SK-N-SH treated with all-trans-retinoic acid at 6 μM for 48 hours (cell line): ENCODE measurements around the gene SEC23IP.

Experiments used
- ATAC-seq: fragments of 200-7000 bp; cut with Tn5 transposase; 3 replicates; pipeline ENCODE4 v1.9.1; 2020; ENCODE audit warnings: mild to moderate bottlenecking, moderate library complexity
- ARNTL ChIP-seq: fragments of 450-650 bp; formaldehyde crosslinking; IDR thresholded peaks from 2 replicates; pipeline ENCODE4 v1.5.0; 2020; ENCODE audit warnings: low read depth, mild to moderate bottlenecking, moderate library complexity, borderline replicate concordance
- CREB5 ChIP-seq: fragments of 250-450 bp; sonication (Bioruptor Pico); IDR thresholded peaks from 2 replicates; pipeline ENCODE4 v1.5.1; 2020; ENCODE audit warnings: low read depth, mild to moderate bottlenecking, moderate library complexity
- CSDC2 ChIP-seq: fragments of 250-450 bp; sonication (Bioruptor Pico); IDR thresholded peaks from 2 replicates; pipeline ENCODE4 v1.5.0; 2020; ENCODE audit warnings: mild to moderate bottlenecking, moderate library complexity
- CSRNP3 ChIP-seq: fragments of 250-450 bp; sonication (Bioruptor Pico); IDR thresholded peaks from 2 replicates; pipeline ENCODE4 v1.5.1; 2021; ENCODE audit warnings: mild to moderate bottlenecking, moderate library complexity
- ESRRG ChIP-seq: fragments of 250-450 bp; sonication (Bioruptor Pico); IDR thresholded peaks from 2 replicates; pipeline ENCODE4 v1.6.1; 2021; ENCODE audit warnings: mild to moderate bottlenecking
- GLIS3 ChIP-seq: fragments of 250-450 bp; sonication (Bioruptor Pico); IDR thresholded peaks from 2 replicates; pipeline ENCODE4 v1.5.0; 2020; ENCODE audit warnings: mild to moderate bottlenecking, moderate library complexity
- ISL1 ChIP-seq: fragments of 250-450 bp; sonication (Bioruptor Pico); IDR thresholded peaks from 2 replicates; pipeline ENCODE4 v2.1.2; 2022; ENCODE audit warnings: mild to moderate bottlenecking, moderate library complexity
- OSR1 ChIP-seq: fragments of 250-450 bp; sonication (Bioruptor Pico); IDR thresholded peaks from 2 replicates; pipeline ENCODE4 v1.8.0; 2022; ENCODE audit warnings: moderate library complexity, mild to moderate bottlenecking, inconsistent platforms
- PATZ1 ChIP-seq: fragments of 250-450 bp; sonication (Bioruptor Pico); IDR thresholded peaks from 2 replicates; pipeline ENCODE4 v1.8.0; 2020; ENCODE audit warnings: mild to moderate bottlenecking, moderate library complexity, borderline replicate concordance
- PPARA ChIP-seq: fragments of 250-450 bp; sonication (Bioruptor Pico); IDR thresholded peaks from 2 replicates; pipeline ENCODE4 v1.5.0; 2020; ENCODE audit warnings: mild to moderate bottlenecking, borderline replicate concordance
- RARB ChIP-seq: fragments of 250-450 bp; sonication (Bioruptor Pico); IDR thresholded peaks from 2 replicates; pipeline ENCODE4 v1.8.0; 2021; ENCODE audit warnings: mild to moderate bottlenecking, moderate library complexity
- TCF4 ChIP-seq: fragments of 250-450 bp; sonication (Bioruptor Pico); IDR thresholded peaks from 2 replicates; pipeline ENCODE4 v1.8.0; 2021; ENCODE audit warnings: mild to moderate bottlenecking, moderate library complexity, borderline replicate concordance
- TOX ChIP-seq: fragments of 250-450 bp; sonication (Bioruptor Pico); IDR thresholded peaks from 2 replicates; pipeline ENCODE4 v1.8.0; 2021; ENCODE audit warnings: mild to moderate bottlenecking, moderate library complexity, borderline replicate concordance
- ZC3H10 ChIP-seq: fragments of 250-450 bp; sonication (Bioruptor Pico); IDR thresholded peaks from 2 replicates; pipeline ENCODE4 v1.5.1; 2021; ENCODE audit warnings: mild to moderate bottlenecking, moderate library complexity
- ZFP3 ChIP-seq: fragments of 250-450 bp; sonication (Bioruptor Pico); IDR thresholded peaks from 2 replicates; pipeline ENCODE4 v1.5.0; 2020; ENCODE audit warnings: mild to moderate bottlenecking, moderate library complexity
- ZFP30 ChIP-seq: fragments of 450-650 bp; formaldehyde crosslinking; IDR thresholded peaks from 2 replicates; pipeline ENCODE4 v1.5.0; 2022; ENCODE audit warnings: mild to moderate bottlenecking, moderate library complexity
- ZNF565 ChIP-seq: fragments of 450-650 bp; formaldehyde crosslinking; conservative IDR thresholded peaks from 2 replicates; pipeline ENCODE4 v1.5.0; 2020; ENCODE audit warnings: low read depth, mild to moderate bottlenecking, moderate library complexity
- ZNF70 ChIP-seq: fragments of 450-650 bp; formaldehyde crosslinking; IDR thresholded peaks from 2 replicates; pipeline ENCODE4 v1.5.0; 2020; ENCODE audit warnings: mild to moderate bottlenecking, moderate library complexity
- ZNF8 ChIP-seq: fragments of 450-650 bp; formaldehyde crosslinking; IDR thresholded peaks from 2 replicates; pipeline ENCODE4 v1.5.0; 2020; ENCODE audit warnings: mild to moderate bottlenecking, moderate library complexity
- TF ChIP-seq, protein P1 (sequence below): fragments of 250-450 bp; sonication (Bioruptor Pico); IDR thresholded peaks from 2 replicates; pipeline ENCODE4 v1.8.0; 2021; ENCODE audit warnings: low read depth, mild to moderate bottlenecking, moderate library complexity, borderline replicate concordance
- TF ChIP-seq, protein P2 (sequence below): fragments of 250-450 bp; sonication (Bioruptor Pico); IDR thresholded peaks from 2 replicates; pipeline ENCODE4 v1.5.0; 2020; ENCODE audit warnings: mild to moderate bottlenecking, moderate library complexity

SEC23IP gene

DNA sequence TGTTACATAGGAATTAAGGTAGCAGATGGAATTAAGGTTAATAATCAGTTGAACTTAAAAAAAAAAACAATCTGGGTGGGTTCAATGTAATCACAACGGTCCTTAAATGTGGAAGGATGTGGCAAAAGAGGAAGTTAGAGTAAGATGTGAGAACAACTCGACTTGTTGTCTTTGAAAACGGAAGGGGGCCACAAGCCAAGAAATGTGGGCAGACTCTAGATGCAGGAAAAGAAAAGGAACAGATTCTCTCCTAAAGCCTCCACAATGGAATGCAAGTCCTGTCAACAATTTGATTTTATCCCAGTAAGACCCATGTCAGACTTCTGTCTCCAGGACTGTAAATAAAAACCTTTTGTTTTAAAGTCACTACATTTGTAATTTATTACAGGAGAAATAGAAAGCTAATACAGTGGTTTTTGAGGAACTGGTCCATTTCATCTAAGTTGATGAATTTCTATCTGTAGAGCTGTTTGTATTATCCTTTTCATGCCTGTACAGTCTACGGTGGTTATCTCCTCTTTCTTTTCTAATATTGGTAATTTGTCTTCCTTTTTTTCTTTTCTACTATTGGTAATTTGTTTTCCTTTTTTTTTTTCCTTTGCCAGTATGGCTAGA is 28.5 kb upstream of the SEC23IP start:
- TF ChIP-seq ZNF70 (no peak), PATZ1 (CRISPR knock-in tag) (no peak), TOX (CRISPR knock-in tag) (no peak), CREB5 (CRISPR knock-in tag) (no peak), ZFP30 (CRISPR knock-in tag) (no peak), ISL1 (no peak), ZC3H10 (no peak), CSRNP3 (no peak), ESRRG (CRISPR knock-in tag) (no peak), ZNF565 (no peak), PPARA (CRISPR knock-in tag) (no peak), CSDC2 (CRISPR knock-in tag) (no peak), RARB (CRISPR knock-in tag) (no peak)
- TF ChIP-seq, protein P1, sequence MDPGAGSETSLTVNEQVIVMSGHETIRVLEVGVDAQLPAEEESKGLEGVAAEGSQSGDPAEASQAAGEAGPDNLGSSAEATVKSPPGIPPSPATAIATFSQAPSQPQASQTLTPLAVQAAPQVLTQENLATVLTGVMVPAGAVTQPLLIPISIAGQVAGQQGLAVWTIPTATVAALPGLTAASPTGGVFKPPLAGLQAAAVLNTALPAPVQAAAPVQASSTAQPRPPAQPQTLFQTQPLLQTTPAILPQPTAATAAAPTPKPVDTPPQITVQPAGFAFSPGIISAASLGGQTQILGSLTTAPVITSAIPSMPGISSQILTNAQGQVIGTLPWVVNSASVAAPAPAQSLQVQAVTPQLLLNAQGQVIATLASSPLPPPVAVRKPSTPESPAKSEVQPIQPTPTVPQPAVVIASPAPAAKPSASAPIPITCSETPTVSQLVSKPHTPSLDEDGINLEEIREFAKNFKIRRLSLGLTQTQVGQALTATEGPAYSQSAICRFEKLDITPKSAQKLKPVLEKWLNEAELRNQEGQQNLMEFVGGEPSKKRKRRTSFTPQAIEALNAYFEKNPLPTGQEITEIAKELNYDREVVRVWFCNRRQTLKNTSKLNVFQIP (CRISPR knock-in tag), result no peak
- no peak for ATAC-seq

DNA sequence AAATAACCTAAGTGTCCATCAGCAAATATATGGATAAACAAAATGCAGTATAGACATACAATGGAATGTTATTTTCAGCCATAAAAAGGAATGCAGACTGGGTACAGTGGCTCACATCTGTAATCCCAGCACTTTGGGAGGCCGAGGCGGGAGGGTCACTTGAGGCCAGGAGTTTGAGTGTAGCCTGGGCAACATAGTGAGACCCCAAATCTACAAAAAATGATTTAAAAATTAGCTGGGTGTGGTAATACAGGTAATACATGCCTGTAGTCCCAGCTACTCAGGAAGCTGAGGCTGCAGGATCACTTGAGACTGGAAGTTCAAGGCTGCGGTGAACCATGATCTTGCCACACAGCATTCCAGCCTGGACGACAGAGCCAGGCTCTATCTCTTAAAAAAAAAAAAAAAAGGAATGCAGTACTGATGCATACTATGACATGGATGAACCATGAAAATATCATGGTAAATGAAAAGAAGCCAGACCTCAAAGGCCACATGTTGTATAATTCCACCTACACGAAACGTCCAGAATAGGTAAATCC is 26.8 kb upstream of the SEC23IP start:
- no peak for ATAC-seq
- TF ChIP-seq, protein P2, sequence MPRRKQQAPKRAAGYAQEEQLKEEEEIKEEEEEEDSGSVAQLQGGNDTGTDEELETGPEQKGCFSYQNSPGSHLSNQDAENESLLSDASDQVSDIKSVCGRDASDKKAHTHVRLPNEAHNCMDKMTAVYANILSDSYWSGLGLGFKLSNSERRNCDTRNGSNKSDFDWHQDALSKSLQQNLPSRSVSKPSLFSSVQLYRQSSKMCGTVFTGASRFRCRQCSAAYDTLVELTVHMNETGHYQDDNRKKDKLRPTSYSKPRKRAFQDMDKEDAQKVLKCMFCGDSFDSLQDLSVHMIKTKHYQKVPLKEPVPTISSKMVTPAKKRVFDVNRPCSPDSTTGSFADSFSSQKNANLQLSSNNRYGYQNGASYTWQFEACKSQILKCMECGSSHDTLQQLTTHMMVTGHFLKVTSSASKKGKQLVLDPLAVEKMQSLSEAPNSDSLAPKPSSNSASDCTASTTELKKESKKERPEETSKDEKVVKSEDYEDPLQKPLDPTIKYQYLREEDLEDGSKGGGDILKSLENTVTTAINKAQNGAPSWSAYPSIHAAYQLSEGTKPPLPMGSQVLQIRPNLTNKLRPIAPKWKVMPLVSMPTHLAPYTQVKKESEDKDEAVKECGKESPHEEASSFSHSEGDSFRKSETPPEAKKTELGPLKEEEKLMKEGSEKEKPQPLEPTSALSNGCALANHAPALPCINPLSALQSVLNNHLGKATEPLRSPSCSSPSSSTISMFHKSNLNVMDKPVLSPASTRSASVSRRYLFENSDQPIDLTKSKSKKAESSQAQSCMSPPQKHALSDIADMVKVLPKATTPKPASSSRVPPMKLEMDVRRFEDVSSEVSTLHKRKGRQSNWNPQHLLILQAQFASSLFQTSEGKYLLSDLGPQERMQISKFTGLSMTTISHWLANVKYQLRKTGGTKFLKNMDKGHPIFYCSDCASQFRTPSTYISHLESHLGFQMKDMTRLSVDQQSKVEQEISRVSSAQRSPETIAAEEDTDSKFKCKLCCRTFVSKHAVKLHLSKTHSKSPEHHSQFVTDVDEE (CRISPR knock-in tag), result no peak
- no peak for TF ChIP-seq CSDC2 (CRISPR knock-in tag)
- no peak for TF ChIP-seq ARNTL (CRISPR knock-in tag)
- no peak for TF ChIP-seq ZNF8 (CRISPR knock-in tag)
- TF ChIP-seq TCF4 (CRISPR knock-in tag), result no peak
- no peak for TF ChIP-seq ESRRG (CRISPR knock-in tag)
- no peak for TF ChIP-seq ZNF70
- no peak for TF ChIP-seq GLIS3
- TF ChIP-seq TOX (CRISPR knock-in tag), result no peak
- no peak for TF ChIP-seq ZFP3 (CRISPR knock-in tag)
- no peak for TF ChIP-seq ZNF565
- no peak for TF ChIP-seq OSR1 (CRISPR knock-in tag)
- no peak for TF ChIP-seq RARB (CRISPR knock-in tag)
- TF ChIP-seq CREB5 (CRISPR knock-in tag), result no peak
- TF ChIP-seq ISL1, result no peak
- TF ChIP-seq PATZ1 (CRISPR knock-in tag), result no peak
- TF ChIP-seq, protein P1 (CRISPR knock-in tag), result no peak
- TF ChIP-seq CSRNP3, result no peak
